Peyer's patch (tissue), 4 donors: ENCODE results near the gene EYA3.

Experiments
- CTCF ChIP-seq, 6 experiments: fragments of 450-650 bp in 4 of 6; fragments of 200-600 bp in 2 of 6; sonication (generic) in 1 of 6; IDR thresholded peaks; one replicate each; pipeline ENCODE4 v1.5.1; 2017 to 2019; ENCODE audit warnings: antibody characterized with exemption in 6 of 6, mild to moderate bottlenecking in 3 of 6, moderate library complexity in 1 of 6
- POLR2A ChIP-seq, 2 donors: fragments of 450-650 bp; IDR thresholded peaks; one replicate each; pipeline ENCODE4 v1.5.1; 2017; ENCODE audit warnings: antibody characterized with exemption in 2 of 2, mild to moderate bottlenecking in 2 of 2, moderate library complexity in 2 of 2

GRCh38 chr1:28031173-28031572 lies 57.2 kb downstream of the EYA3 start:
- TF ChIP-seq CTCF (IDR thresholded peaks at IDR 0.05) (no peak), POLR2A (IDR thresholded peaks at IDR 0.05) (no peak)
